Measurements from ENCODE around the gene ZNF155. TPM values are rescaled to one million over a fixed set of nuclear protein-coding genes. Genes with fewer than 3 reads are reported as not detected.

The ZNF155 gene
- total RNA-seq, 1 experiment from 2014 or later, result 7.9 TPM

DNA sequence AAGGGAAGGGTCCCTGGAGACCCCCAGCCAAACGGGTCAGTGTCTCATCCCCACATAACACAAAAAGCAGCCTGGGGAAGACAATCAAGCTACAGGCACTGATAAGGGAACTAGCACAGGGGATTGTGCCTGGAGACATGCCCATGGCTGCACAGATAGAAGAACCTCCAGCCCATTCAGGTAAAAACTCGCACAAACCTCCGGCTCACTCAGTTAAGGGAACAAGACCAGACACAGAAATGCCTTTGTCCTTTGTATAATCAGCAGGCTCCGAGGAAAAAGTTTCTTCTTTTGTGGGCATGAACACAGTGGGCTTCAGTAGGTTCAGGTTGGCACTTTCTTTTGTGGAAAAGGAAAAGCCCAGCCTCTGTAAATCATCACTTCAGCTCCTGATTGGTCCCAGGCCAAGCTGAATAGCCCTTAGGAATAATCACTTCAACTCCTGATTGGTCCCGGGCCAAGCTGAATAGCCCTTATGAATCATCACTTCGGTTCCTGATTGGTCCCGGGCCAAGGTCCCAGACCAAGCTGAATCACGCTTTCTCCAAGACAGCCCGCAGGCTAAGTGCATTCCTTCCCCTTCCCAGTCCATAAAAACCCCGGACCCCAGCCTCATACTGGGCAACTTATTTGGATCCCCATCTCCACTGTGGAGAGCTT is 13.8 kb downstream of the ZNF155 start:
- no peak for DNase-seq (ENCODE audit: low read depth, low spot score)
- in situ Hi-C loops (cut with HindIII; ENCODE audit: low pct_unique_long_range_greater_than_20kb, low sequenced_read_pairs), result no loop called here

DNA sequence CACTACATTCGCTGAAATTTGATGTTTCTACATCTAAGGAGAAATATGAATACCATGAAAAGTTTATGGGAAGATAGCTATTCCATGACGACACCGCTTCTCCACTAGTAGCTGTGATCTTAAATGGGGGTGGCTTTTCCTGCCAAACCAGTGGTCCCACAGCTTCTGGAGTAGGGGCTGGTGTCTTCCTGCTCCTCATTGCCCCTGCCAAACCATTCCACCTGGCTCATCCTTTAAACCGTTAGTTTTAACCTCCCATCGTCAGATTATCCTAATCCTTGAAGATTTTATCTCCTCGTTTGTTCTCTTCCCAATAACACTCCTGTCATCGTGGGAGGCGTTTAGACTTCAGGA is 18.2 kb downstream of the ZNF155 start:
- in situ Hi-C loops (cut with HindIII; ENCODE audit: low pct_unique_long_range_greater_than_20kb, low sequenced_read_pairs), result no loop called here
- no peak for DNase-seq (ENCODE audit: low read depth, low spot score)

DNA sequence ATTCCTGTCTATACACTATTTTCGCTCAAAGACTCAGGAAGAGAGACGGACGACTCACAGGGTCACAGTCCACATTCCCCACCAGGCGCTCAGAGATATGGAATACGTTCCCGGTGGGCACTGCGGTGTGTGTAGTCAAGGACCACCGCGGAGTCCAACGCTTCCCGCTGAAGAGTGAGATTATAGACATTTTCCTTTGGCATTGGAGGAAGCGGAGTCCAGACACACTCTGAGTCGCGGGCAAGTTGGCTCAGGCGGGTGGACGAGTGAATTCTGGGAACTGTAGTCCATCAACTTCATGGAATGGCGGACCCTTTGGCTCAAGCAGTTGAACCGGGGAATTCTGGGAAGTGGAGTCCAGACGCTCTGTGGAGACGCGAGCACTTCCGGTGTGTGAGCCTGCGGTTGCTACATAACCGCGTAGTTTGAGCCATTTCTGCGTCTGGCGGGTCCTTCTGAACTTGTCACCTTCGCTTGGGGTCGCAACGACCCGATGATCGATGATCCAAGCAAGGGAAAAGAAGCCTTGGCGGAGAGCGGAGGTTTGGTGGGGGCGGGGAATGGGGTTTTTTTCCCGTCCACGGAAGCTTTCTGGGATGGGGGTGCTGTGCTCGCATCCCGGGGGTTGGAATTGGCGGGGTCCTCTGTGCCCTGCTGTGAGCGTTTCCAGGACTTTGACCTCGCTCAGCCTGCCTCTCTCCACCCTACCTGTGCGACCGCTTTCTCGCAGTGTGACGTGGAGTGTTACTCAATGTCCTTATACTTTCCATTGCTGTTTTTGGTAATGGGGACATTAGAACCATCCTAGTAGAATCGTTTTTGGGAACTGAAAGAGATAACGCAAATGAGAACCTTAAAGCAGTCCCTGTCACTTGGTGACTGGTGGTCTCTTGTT is 18.8 kb downstream of the ZNF155 start, which contains the start of gene ZNF230:
TSS of gene ZNF230 (plus strand) at position 392 of the 895 bp plus-strand sequence. CDS start 4,122 bp downstream, outside the sequence.
- in situ Hi-C loops (cut with HindIII; ENCODE audit: low pct_unique_long_range_greater_than_20kb, low sequenced_read_pairs), result no loop called here
- peak; percentile 96 for DNase-seq (ENCODE audit: low read depth, low spot score)

DNA sequence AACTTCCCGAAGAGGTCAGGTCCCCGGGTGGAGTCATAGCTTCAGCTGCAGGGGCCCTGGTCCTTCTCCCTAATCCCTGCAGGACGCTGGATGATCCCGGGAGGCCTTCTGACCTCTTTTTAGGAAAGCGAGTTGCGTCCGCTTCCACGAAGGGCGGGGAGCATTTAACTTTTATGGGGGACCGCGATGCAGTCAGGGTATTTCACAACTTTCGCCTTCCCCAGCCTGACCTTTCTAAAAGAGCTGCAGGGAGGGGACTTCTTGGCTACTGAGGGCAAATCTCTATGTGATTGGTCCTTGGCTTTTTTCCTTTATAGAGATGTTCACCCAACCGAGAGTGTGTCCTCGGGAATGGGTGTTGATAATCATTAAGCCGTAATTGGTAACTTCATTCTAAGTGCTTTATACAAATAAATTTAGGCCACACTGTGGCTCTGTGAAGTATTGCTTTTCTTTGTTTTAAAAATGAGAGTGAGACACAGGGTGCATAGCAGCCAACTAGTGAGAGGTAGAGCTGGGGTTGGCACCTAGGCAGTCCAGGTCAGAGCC is 19.5 kb downstream of the ZNF155 start:
- DNase-seq (ENCODE audit: low read depth, low spot score), result peak; percentile 6
- in situ Hi-C loops (cut with HindIII; ENCODE audit: low pct_unique_long_range_greater_than_20kb, low sequenced_read_pairs), result no loop called here

GRCh38 chr19:44005973-44006372 is 22.0 kb downstream of the ZNF155 start:
- no peak for DNase-seq (ENCODE audit: low read depth, low spot score)
- in situ Hi-C loops (cut with HindIII; ENCODE audit: low pct_unique_long_range_greater_than_20kb, low sequenced_read_pairs), result no loop called here

DNA sequence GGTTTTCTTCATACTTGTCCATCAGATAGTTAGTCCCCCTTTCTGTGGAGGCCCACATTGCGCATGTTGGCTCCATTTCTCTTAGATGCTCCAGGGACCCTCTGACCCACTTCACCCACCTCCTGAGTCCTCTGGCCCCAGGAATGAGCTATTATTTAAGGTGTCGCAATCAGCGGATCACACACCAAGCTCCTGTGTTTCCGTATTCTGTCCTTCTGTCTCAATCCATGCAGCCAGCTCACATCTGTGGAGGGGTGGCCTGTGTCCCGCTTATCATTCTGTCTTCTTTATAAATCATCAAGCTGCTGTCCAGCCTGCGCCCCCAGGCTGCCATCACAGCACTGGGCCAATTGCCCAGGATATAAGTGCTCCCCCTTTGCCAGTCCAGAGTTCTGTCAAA is 23.5 kb downstream of the ZNF155 start:
- no peak for DNase-seq (ENCODE audit: low read depth, low spot score)
- in situ Hi-C loops (cut with HindIII; ENCODE audit: low pct_unique_long_range_greater_than_20kb, low sequenced_read_pairs), result no loop called here

DNA sequence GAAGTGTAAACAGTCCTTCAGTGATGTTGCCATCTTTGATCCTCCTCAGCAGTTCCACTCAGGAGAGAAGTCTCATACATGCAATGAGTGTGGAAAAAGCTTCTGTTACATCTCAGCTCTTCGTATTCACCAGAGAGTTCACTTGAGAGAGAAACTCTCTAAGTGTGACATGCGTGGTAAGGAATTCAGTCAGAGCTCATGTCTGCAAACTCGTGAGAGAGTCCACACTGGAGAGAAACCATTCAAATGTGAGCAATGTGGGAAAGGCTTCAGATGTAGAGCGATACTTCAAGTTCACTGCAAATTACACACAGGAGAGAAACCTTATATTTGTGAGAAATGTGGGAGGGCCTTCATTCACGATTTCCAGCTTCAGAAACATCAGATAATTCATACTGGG is 26.5 kb downstream of the ZNF155 start:
- no peak for DNase-seq (ENCODE audit: low read depth, low spot score)
- in situ Hi-C loops (cut with HindIII; ENCODE audit: low pct_unique_long_range_greater_than_20kb, low sequenced_read_pairs), result no loop called here

GRCh38 chr19:44019498-44019897 is 35.5 kb downstream of the ZNF155 start:
- in situ Hi-C loops (cut with HindIII; ENCODE audit: low pct_unique_long_range_greater_than_20kb, low sequenced_read_pairs), result no loop called here
- no peak for DNase-seq (ENCODE audit: low read depth, low spot score)

DNA sequence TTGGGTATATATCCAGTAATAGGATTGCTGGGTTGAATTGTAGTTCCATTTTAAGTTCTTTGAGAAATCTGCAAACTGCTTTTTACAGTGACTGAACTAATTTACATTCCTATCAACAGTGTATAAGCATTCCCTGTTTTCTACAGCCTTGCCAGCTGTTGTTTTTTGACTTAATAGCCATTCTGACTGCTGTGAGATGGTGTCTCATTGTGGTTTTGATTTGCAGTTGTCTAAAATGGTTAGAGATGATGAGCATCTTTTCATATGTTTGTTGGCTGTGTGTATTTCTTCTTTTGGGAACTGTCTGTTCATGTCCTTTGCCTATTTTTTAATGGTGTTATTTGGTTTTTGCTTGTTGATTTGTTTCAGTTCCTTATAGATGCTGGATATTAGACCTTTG is 37.2 kb downstream of the ZNF155 start:
- no peak for DNase-seq (ENCODE audit: low read depth, low spot score)
- in situ Hi-C loops (cut with HindIII; ENCODE audit: low pct_unique_long_range_greater_than_20kb, low sequenced_read_pairs), result no loop called here

GRCh38 chr19:44024900-44025216 is 40.9 kb downstream of the ZNF155 start:
- in situ Hi-C loops (cut with HindIII; ENCODE audit: low pct_unique_long_range_greater_than_20kb, low sequenced_read_pairs), result no loop called here
- no peak for DNase-seq (ENCODE audit: low read depth, low spot score)

DNA sequence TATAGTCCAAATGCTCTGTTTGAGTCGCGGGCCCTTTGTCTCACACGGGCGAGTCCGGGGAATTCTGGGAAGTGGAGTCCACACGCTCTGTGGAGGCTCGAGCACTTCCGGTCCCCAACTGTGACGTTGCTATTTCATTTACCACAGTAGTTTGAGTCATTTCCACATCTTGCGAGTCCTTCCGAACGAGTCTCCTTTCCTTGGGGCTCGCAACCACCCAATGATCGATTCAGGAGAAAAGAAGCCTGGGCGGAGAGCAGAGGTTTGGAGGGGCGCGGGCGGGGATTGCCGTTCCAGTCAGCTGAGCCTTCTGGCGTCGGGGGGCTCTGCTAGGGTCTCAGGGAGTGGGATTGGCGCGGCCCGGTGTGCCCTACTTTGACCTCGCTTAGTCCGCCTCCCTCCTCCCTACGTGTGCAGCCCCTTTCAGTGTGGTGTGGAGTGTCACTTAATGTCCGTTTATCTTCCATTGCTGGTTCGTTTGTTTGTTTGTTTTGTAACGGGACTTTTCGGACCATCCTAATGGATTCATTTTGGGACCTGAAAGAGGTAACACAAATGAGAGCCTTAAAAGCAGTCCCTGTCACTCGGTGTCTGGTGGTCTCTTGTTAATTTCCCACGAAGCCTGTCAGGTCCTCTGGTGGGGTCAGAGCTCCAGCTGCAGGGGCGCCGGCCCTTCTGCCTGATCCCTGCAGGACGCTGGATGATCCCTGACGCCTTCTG is 41.4 kb downstream of the ZNF155 start, which contains the start of gene ZNF222:
TSS of gene ZNF222 (plus strand) at position 163 of the 720 bp plus-strand sequence. CDS start at position 221, 58 bp downstream.
- in situ Hi-C loops (cut with HindIII; ENCODE audit: low pct_unique_long_range_greater_than_20kb, low sequenced_read_pairs), result no loop called here
- DNase-seq (ENCODE audit: low read depth, low spot score), result peak; percentile 81

- DNase-seq (ENCODE audit: low read depth, low spot score), result no peak
- in situ Hi-C loops (cut with HindIII; ENCODE audit: low pct_unique_long_range_greater_than_20kb, low sequenced_read_pairs), result no loop called here
Observed at GRCh38 chr19:44026622-44027021, 42.6 kb downstream of the ZNF155 start.

DNA sequence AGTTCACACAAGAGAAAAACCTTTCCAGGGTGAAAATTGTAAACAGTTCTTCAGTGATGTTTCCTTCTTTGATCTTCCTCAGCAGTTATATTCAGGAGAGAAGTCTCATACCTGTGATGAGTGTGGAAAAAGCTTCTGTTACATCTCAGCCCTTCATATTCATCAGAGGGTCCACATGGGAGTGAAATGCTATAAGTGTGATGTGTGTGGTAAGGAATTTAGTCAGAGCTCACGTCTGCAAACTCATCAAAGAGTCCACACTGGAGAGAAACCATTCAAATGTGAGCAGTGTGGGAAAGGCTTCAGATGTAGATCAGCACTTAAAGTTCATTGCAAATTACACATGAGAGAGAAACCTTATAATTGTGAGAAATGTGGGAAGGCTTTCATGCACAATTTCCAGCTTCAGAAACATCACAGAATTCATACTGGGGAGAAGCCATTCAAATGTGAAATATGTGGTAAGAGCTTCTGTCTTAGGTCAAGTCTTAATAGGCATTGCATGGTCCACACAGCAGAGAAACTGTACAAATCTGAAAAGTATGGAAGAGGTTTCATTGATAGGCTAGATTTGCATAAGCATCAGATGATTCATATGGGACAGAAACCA is 48.1 kb downstream of the ZNF155 start:
- DNase-seq (ENCODE audit: low read depth, low spot score), result no peak
- in situ Hi-C loops (cut with HindIII; ENCODE audit: low pct_unique_long_range_greater_than_20kb, low sequenced_read_pairs), result no loop called here

DNA sequence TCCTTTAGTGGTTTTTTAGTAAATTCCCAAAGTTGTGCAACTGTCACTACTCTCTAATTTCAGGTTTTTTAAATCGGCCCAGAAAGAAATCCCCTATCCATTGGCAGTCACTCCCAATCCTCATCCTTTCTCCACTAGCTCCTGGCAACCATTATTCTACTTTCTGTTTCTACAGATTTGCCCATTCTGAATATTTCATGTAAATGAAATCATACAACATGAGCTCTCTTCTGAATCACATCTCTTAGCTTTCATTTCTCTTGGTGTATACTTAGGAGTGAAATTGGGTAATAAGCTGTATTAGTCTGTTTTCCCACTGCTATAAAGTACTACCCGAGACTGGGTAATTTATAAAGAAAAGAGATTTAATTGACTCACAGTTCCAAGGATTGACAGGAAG is 58.2 kb downstream of the ZNF155 start:
- DNase-seq (ENCODE audit: low read depth, low spot score), result no peak
- in situ Hi-C loops (cut with HindIII; ENCODE audit: low pct_unique_long_range_greater_than_20kb, low sequenced_read_pairs), result no loop called here
